OCI-LY7 (cell line): ENCODE measurements around the gene CNTN1. TPM values are rescaled to one million over a fixed set of nuclear protein-coding genes. Genes with fewer than 3 reads are reported as not detected.

Experiments used
- BruUV-seq: library from RNA; stranded (reverse); fragments of 400-500 nt; replicated peaks from 2 replicates; lab custom pipeline; 2021; lab: Mats Ljungman, UMichigan
- CTCF ChIA-PET: fragments of 300-600 bp; sonication (Branson Sonifier 250); formaldehyde crosslinking; loops from one replicate; lab custom pipeline; 2022; ENCODE audit warnings: antibody characterized with exemption; ENCODE audit not compliant: unreplicated experiment; lab: Charles Lee
- POLR2A ChIA-PET: fragments of 300-600 bp; sonication (Branson Sonifier 250); formaldehyde crosslinking; loops from one replicate; lab custom pipeline; 2022; ENCODE audit warnings: antibody characterized with exemption; lab: Charles Lee
- DNase-seq: peaks from one replicate; pipeline ENCODE4 v3.0.0-alpha.2; 2015; ENCODE audit warnings: low spot score
- H2AFZ ChIP-seq: fragments of 200-600 bp; sonication (generic), shearing (Covaris generic); 2 replicates; pipeline ENCODE4 v1.6.1; 2014; ENCODE audit warnings: mild to moderate bottlenecking, antibody characterized with exemption, low read length, moderate library complexity
- H3K27ac ChIP-seq: fragments of 200-600 bp; sonication (generic); 2 replicates; pipeline ENCODE4 v1.5.1; 2014; ENCODE audit warnings: mixed run types, low read depth, mild to moderate bottlenecking, moderate library complexity, low read length, inconsistent platforms; ENCODE audit not compliant: poor library complexity, severe bottlenecking
- H3K36me3 ChIP-seq: fragments of 200-600 bp; sonication (generic); 2 replicates; pipeline ENCODE4 v1.6.1; 2014; ENCODE audit warnings: mild to moderate bottlenecking, antibody characterized with exemption, low read length, moderate library complexity, mixed read lengths; ENCODE audit not compliant: insufficient read depth
- H3K4me1 ChIP-seq: fragments of 200-600 bp; sonication (generic); 2 replicates; pipeline ENCODE4 v1.5.1; 2014; ENCODE audit warnings: mild to moderate bottlenecking, low read length; ENCODE audit not compliant: insufficient read depth, poor library complexity, severe bottlenecking
- H3K4me2 ChIP-seq: fragments of 200-600 bp; sonication (generic); 2 replicates; pipeline ENCODE4 v1.6.1; 2014; ENCODE audit warnings: mild to moderate bottlenecking, low read length
- H3K4me3 ChIP-seq: fragments of 200-600 bp; sonication (generic); 2 replicates; pipeline ENCODE4 v1.5.1; 2014; ENCODE audit warnings: mild to moderate bottlenecking, low read depth, low read length; ENCODE audit not compliant: poor library complexity, severe bottlenecking
- H3K79me2 ChIP-seq: fragments of 200-600 bp; sonication (generic); 2 replicates; pipeline ENCODE4 v1.6.1; 2016; ENCODE audit warnings: low read depth, mild to moderate bottlenecking, low read length, moderate library complexity, mixed read lengths; ENCODE audit not compliant: insufficient read depth
- H3K9me2 ChIP-seq: fragments of 200-600 bp; sonication (generic); 2 replicates; pipeline ENCODE4 v1.6.1; 2016; ENCODE audit warnings: mild to moderate bottlenecking, low read length, mixed read lengths; ENCODE audit not compliant: insufficient read depth
- H3K9me3 ChIP-seq: fragments of 200-600 bp; sonication (generic); 2 replicates; pipeline ENCODE4 v1.6.1; 2014; ENCODE audit warnings: mild to moderate bottlenecking, mixed run types, low read length, mixed read lengths
- H4K20me1 ChIP-seq: fragments of 200-600 bp; sonication (generic); 2 replicates; pipeline ENCODE4 v1.6.1; 2014; ENCODE audit warnings: mild to moderate bottlenecking, antibody characterized with exemption, low read length, moderate library complexity, mixed read lengths; ENCODE audit not compliant: insufficient read depth
- CTCF ChIP-seq: fragments of 200-600 bp; sonication (generic); conservative IDR thresholded peaks from 2 replicates; pipeline ENCODE4 v1.5.1; 2014; ENCODE audit warnings: mild to moderate bottlenecking, antibody characterized with exemption, low read length, moderate library complexity, mixed read lengths
- EZH2phosphoT487 ChIP-seq: fragments of 200-600 bp; sonication (generic); IDR thresholded peaks from 2 replicates; pipeline ENCODE4 v1.6.1; 2018; ENCODE audit warnings: low read depth, borderline replicate concordance, mild to moderate bottlenecking, mixed run types, antibody characterized with exemption, low read length, moderate library complexity, mixed read lengths
- intact Hi-C: fragments of 100-400 bp; cut with micrococcal nuclease; formaldehyde crosslinking; loops from one replicate; pipeline ENCODE4 v1.10.0; 2022; ENCODE audit not compliant: unreplicated experiment
- total RNA-seq, 2 experiments: library from RNA; depleted of rRNA in 1 of 2; stranded (reverse); fragments of >200 nt in 1 of 2; shearing (Covaris generic) in 1 of 2; gene quantifications; 2 replicates each; pipeline ENCODE4 v1.2.3, GENCODE V29; 2014 to 2022

Gene CNTN1
- total RNA-seq, 2 experiments from 2014 or later: not detected

- DNase-seq: no peak
- no peak overlapping the region for H3K4me2 ChIP-seq
- no peak overlapping the region for H3K27ac ChIP-seq
- H3K4me1 ChIP-seq: no peaks in the 10 kb centered on the region
- H3K9me2 ChIP-seq: no peaks in the 10 kb centered on the region
- TF ChIP-seq CTCF (no peak), EZH2phosphoT487 (no peak)
- H2AFZ ChIP-seq: no peak overlapping the region
- ChIA-PET POLR2A (no interaction called here), CTCF (no interaction called here)
- no peaks in the 10 kb centered on the region for H3K36me3 ChIP-seq
- intact Hi-C loops: no loop called here
- H4K20me1 ChIP-seq: no peaks in the 10 kb centered on the region
- no peaks in the 10 kb centered on the region for H3K79me2 ChIP-seq
- no peaks in the 10 kb centered on the region for H3K9me3 ChIP-seq
- H3K4me3 ChIP-seq: no peak overlapping the region
- no TSS peak for BruUV-seq
These were observed 1.1 kb downstream of the CNTN1 start for GRCh38 chr12:40693207-40693821.

GRCh38 chr12:40697566-40698259 lies 5.5 kb downstream of the CNTN1 start:
- Histone ChIP-seq H2AFZ (no peak overlapping the region), H3K9me2 (no peaks in the 10 kb centered on the region), H4K20me1 (no peaks in the 10 kb centered on the region), H3K27ac (no peak overlapping the region), H3K4me1 (no peaks in the 10 kb centered on the region), H3K79me2 (no peaks in the 10 kb centered on the region), H3K4me3 (no peak overlapping the region), H3K36me3 (no peaks in the 10 kb centered on the region), H3K4me2 (no peak overlapping the region), H3K9me3 (no peaks in the 10 kb centered on the region)
- ChIA-PET POLR2A (interaction anchor here (0.5 to 1.0 kb wide), 3 partner anchors 10 to 1921 kb away, joined by 3 to 5 read pairs (median 3); no protein-coding TSS in a partner anchor), CTCF (no interaction called here)
- intact Hi-C loops: no loop called here
- TF ChIP-seq CTCF (no peak), EZH2phosphoT487 (no peak)
- BruUV-seq: no TSS peak
- no peak for DNase-seq

- no TSS peak for BruUV-seq
- H3K79me2 ChIP-seq: no peaks in the 10 kb centered on the region
- no peaks in the 10 kb centered on the region for H3K4me1 ChIP-seq
- H3K4me3 ChIP-seq: no peak overlapping the region
- TF ChIP-seq EZH2phosphoT487: no peak
- TF ChIP-seq CTCF: no peak
- no peaks in the 10 kb centered on the region for H3K9me3 ChIP-seq
- no peak overlapping the region for H3K4me2 ChIP-seq
- intact Hi-C loops: no loop called here
- POLR2A ChIA-PET: interaction anchor here (0.6 kb wide), 1 partner anchor 737 kb away, joined by 3 read pairs; no protein-coding TSS in a partner anchor
- H3K27ac ChIP-seq: no peak overlapping the region
- H3K36me3 ChIP-seq: no peaks in the 10 kb centered on the region
- H4K20me1 ChIP-seq: no peaks in the 10 kb centered on the region
- H3K9me2 ChIP-seq: no peaks in the 10 kb centered on the region
- H2AFZ ChIP-seq: no peak overlapping the region
- no peak for DNase-seq
- CTCF ChIA-PET: no interaction called here
These were observed 9.5 kb downstream of the CNTN1 start for GRCh38 chr12:40701756-40702155.
